Measurements from ENCODE around the gene KRTAP5-3. TPM values are rescaled to one million over a fixed set of nuclear protein-coding genes. Genes with fewer than 3 reads are reported as not detected.

Gene KRTAP5-3
- total RNA-seq, 1 experiment from 2014 or later, result not detected

DNA sequence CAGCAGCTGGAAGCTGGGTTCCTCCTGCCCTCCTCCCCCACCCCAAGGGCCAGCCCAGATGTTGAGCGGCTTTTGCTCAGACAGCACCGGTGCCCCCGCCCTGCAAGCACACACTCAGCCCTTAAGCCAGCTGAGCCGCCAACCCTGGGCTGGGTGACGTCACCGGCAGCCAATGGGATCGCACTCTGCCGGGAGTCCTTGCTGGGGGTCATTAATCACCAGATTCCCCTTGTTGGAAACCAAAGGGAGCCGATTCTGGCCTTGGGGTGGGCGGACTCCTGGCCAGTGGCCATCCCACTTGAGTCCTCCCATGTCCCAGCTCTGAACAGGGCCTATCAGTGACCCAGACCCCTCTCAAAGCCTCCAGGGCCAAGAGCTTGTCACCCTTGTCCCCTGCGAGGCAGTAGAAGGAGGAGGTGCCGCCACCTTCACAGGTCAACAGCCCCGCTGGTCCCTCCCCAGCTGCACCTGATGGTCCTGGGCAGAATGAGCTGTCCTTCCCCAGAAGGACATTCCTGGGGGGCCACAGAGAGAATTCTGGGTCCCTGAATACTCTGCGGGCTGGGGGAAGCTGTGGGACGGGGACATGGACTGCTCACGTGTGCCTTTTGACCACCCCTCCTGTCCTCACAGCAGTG lies 43.6 kb downstream of the KRTAP5-3 start:
- no peak overlapping the region for H3K4me3 ChIP-seq
- H3K4me2 ChIP-seq, result no peak overlapping the region
- BruUV-seq (replicated peaks), result no TSS peak
- H3K4me1 ChIP-seq (replicated peaks; ENCODE audit: insufficient read depth), result peaks cover 4% of the 10 kb centered on the region; the same call in 1 of the 2 replicates
- no peaks in the 10 kb centered on the region for H3K9me2 ChIP-seq (ENCODE audit: insufficient read depth)
- DNase-seq, result no peak
- intact Hi-C loops (cut with micrococcal nuclease; ENCODE audit: unreplicated experiment), result no loop called here
- ChIA-PET CTCF (no interaction called here), POLR2A (ENCODE audit: unreplicated experiment) (no interaction called here)
- no peaks in the 10 kb centered on the region for H3K79me2 ChIP-seq (ENCODE audit: low read depth)
- H3K36me3 ChIP-seq (ENCODE audit: low read depth), result no peaks in the 10 kb centered on the region
- H4K20me1 ChIP-seq (ENCODE audit: insufficient read depth), result no peaks in the 10 kb centered on the region
- no peaks in the 10 kb centered on the region for H3K9me3 ChIP-seq (ENCODE audit: insufficient read depth, low read depth)
- no peaks in the 10 kb centered on the region; the same call in 1 of the 2 replicates for H3F3A ChIP-seq (ENCODE audit: insufficient read depth, low read depth)
- no peaks in the 10 kb centered on the region for H3K27me3 ChIP-seq (ENCODE audit: insufficient read depth, low read depth)
- no peak overlapping the region for H3K27ac ChIP-seq
- H2AFZ ChIP-seq, result no peak overlapping the region
- TF ChIP-seq EZH2 (IDR thresholded peaks at IDR 0.05; ENCODE audit: low read depth), result no peak
- TF ChIP-seq CTCF (conservative IDR thresholded peaks at IDR 0.05), result no peak

DNA sequence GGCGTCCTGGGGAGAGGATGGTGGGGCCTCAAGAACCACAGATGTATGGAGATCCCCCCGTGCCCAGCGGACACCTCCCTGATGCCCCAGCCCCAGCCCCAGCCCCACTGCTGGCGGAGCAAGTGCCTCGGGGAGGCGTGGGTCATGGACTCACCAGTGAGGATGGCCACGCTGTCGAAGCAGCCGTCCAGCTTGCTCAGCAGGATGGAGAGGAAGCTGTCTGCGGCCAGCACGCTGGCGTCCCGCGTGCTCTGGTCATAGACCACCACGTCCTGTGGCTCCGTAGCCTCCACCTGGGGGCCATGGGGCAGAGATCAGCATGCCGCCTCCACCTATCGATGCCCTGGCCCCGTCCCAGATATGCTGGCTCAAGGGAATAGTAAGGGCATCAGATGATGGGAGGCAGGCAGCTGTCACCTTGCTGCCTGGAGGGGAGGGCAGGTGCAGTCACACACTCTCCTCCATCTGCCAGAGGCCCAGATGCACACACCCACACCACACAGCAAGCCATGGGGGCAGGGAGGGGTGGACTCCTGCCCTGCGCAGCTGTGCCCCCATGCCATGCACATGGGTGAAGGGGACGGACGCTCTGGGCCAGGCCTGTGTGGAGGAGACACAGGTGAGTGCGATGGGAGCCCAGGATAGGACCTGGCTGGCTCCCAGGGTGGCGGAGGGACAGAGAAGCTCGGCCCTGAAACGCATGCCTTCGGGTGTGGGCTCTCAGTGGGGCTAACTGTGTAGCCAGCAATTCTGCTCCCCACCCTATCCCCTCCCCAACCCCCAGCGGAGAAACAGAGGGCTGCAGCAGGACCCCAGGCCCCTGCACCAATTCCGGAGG lies 44.3 kb downstream of the KRTAP5-3 start:
- Histone ChIP-seq H3K27me3 (ENCODE audit: insufficient read depth, low read depth) (no peaks in the 10 kb centered on the region), H3K9me3 (ENCODE audit: insufficient read depth, low read depth) (no peaks in the 10 kb centered on the region), H3K4me2 (no peak overlapping the region), H3F3A (ENCODE audit: insufficient read depth, low read depth) (no peaks in the 10 kb centered on the region; the same call in 1 of the 2 replicates), H3K9me2 (ENCODE audit: insufficient read depth) (no peaks in the 10 kb centered on the region), H3K36me3 (ENCODE audit: low read depth) (no peaks in the 10 kb centered on the region), H3K4me3 (no peak overlapping the region), H2AFZ (no peak overlapping the region), H4K20me1 (ENCODE audit: insufficient read depth) (no peaks in the 10 kb centered on the region), H3K4me1 (replicated peaks; ENCODE audit: insufficient read depth) (peaks cover 7% of the 10 kb centered on the region), H3K79me2 (ENCODE audit: low read depth) (no peaks in the 10 kb centered on the region), H3K27ac (no peak overlapping the region)
- POLR2A ChIA-PET (ENCODE audit: unreplicated experiment), result no interaction called here
- no peak for TF ChIP-seq EZH2 (IDR thresholded peaks at IDR 0.05; ENCODE audit: low read depth)
- TF ChIP-seq CTCF (conservative IDR thresholded peaks at IDR 0.05), result no peak
- CTCF ChIA-PET, result no interaction called here
- intact Hi-C loops (cut with micrococcal nuclease; ENCODE audit: unreplicated experiment), result no loop called here
- no peak for DNase-seq
- no TSS peak for BruUV-seq (replicated peaks)

DNA sequence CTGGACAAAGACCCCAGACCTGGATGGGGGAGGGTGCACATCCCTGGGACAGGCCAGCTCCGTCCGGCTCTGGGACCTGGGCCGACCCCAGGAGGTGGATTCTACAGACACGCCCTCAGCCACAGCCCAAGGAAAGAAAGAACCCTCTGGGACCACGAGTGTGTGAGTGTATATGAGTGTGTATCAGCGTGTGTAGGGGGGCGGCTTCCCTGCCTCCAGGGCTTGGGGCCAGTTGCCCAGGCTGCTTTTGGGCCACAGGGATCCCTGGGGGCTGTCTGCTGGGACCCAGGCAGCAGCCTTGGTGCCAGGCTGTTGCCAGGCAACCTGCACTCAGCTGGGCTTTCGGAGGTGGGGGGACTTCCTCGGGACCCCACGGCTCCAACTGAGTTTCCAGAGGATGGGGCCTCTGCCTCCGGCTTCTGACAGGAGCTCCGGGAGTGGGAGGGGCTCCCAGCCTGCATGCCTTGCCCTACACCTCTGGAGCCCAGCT lies 45.1 kb downstream of the KRTAP5-3 start:
- H3K27ac ChIP-seq, result no peak overlapping the region
- DNase-seq, result no peak
- H3K27me3 ChIP-seq (ENCODE audit: insufficient read depth, low read depth), result no peaks in the 10 kb centered on the region
- no peak overlapping the region for H3K4me3 ChIP-seq
- H2AFZ ChIP-seq, result no peak overlapping the region
- no peaks in the 10 kb centered on the region for H3K9me3 ChIP-seq (ENCODE audit: insufficient read depth, low read depth)
- H3K4me2 ChIP-seq, result no peak overlapping the region
- no peaks in the 10 kb centered on the region for H3K9me2 ChIP-seq (ENCODE audit: insufficient read depth)
- H3F3A ChIP-seq (ENCODE audit: insufficient read depth, low read depth), result no peaks in the 10 kb centered on the region; the same call in 1 of the 2 replicates
- POLR2A ChIA-PET (ENCODE audit: unreplicated experiment), result no interaction called here
- no peaks in the 10 kb centered on the region for H4K20me1 ChIP-seq (ENCODE audit: insufficient read depth)
- no peaks in the 10 kb centered on the region for H3K79me2 ChIP-seq (ENCODE audit: low read depth)
- peaks cover 15% of the 10 kb centered on the region for H3K4me1 ChIP-seq (replicated peaks; ENCODE audit: insufficient read depth)
- intact Hi-C loops (cut with micrococcal nuclease; ENCODE audit: unreplicated experiment), result no loop called here
- BruUV-seq (replicated peaks), result no TSS peak
- no peak for TF ChIP-seq CTCF (conservative IDR thresholded peaks at IDR 0.05)
- TF ChIP-seq EZH2 (IDR thresholded peaks at IDR 0.05; ENCODE audit: low read depth), result no peak
- no peaks in the 10 kb centered on the region for H3K36me3 ChIP-seq (ENCODE audit: low read depth)
- CTCF ChIA-PET, result no interaction called here

All from PC-9 (cell line).